ENCODE measurements around the gene DRAM1. TPM values are rescaled to one million over a fixed set of nuclear protein-coding genes. Genes with fewer than 3 reads are reported as not detected.

Gene DRAM1
- total RNA-seq, 1 experiment from 2014 or later: 6.5 TPM

DNA sequence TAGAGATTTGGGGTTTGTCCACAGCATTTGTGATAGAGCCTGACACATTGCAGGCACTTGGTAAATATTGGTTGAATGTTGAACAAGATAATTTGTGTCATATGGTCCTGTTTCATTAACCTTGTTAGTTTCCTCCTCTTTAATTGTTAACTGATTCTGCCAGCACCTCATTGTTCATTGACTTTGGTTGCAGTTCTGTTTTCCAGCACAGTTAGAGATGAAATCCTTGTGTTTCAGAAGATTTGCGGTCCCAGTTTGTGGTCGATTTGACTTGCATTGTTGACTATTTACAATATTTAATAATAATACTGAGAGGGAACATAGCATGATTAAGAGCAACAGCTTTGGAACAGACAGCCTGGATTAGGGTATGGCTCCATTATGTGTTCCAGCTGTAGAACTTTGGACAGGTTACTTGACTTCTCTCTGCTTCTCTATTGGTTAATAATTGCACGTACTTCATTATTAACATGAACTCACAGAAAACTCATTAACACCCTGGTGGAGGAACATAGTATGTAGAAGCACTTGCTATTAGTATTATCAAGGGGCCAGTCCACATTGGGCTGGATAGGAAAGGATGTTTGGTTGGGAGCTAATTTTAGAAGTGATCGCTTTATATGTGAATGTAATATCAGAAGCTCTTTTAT lies 8.7 kb downstream of the DRAM1 start:
- no peaks in the 10 kb centered on the region for H3K4me1 ChIP-seq (ENCODE audit: insufficient read depth, low read length)
- no peak overlapping the region for H2BK5ac ChIP-seq (ENCODE audit: insufficient read length, low read length)
- no peaks in the 10 kb centered on the region for H3K9me3 ChIP-seq (ENCODE audit: control insufficient read depth, low read depth, low read length)
- no peak for DNase-seq
- H2BK120ac ChIP-seq (ENCODE audit: low read depth, low read length, poor library complexity, severe bottlenecking): no peak overlapping the region
- H3K27ac ChIP-seq (ENCODE audit: insufficient read length, low read depth, low read length): no peak overlapping the region
- Mint-ChIP-seq H3K9me3 (no peaks in the 10 kb centered on the region), H3K27ac (no peak overlapping the region), H3K4me3 (no peak overlapping the region), H3K36me3 (ENCODE audit: insufficient read depth in 1 of 3, low read depth in 3 of 3) (peaks cover 0 to 6% (median 4%) of the 10 kb centered on the region in 3 experiments; a peak in 2 of 7 replicates), H3K27me3 (ENCODE audit: low read depth) (no peaks in the 10 kb centered on the region), H3K4me1 (peaks cover 3% of the 10 kb centered on the region in 2 experiments; a peak in 1 of 4 replicates)
- H4K5ac ChIP-seq (ENCODE audit: insufficient read length, low read depth, low read length): no peak overlapping the region
- no peaks in the 10 kb centered on the region for H4K20me1 ChIP-seq (ENCODE audit: control insufficient read depth, insufficient read depth, insufficient read length)
- no peak overlapping the region for H3K14ac ChIP-seq (ENCODE audit: insufficient read depth, low read length)
- no peak overlapping the region for H4K8ac ChIP-seq (replicated peaks; ENCODE audit: insufficient read length, low read depth, low read length)
- no peak overlapping the region for H2AFZ ChIP-seq (ENCODE audit: low read length)
- H3K9ac ChIP-seq (ENCODE audit: extremely low read depth, insufficient read length, low read length): no peak overlapping the region
- no peak overlapping the region for H2BK20ac ChIP-seq (ENCODE audit: low read depth, low read length, poor library complexity, severe bottlenecking)
- H3K18ac ChIP-seq (ENCODE audit: insufficient read length, low read depth, low read length): no peak overlapping the region
- WGBS (ENCODE audit: extremely low coverage, insufficient read length, low lambda C conversion rate): no CpG with 5 or more reads among the region's 4 CpGs
- no peaks in the 10 kb centered on the region for H3K23me2 ChIP-seq (ENCODE audit: insufficient read length, low read depth, low read length, poor library complexity, severe bottlenecking)
- no peak overlapping the region for H3T11ph ChIP-seq (ENCODE audit: low read length)
- H3K79me1 ChIP-seq (ENCODE audit: insufficient read depth, low read depth, low read length, poor library complexity, severe bottlenecking): peaks cover 2% of the 10 kb centered on the region
- no peak overlapping the region for H2AK5ac ChIP-seq (ENCODE audit: insufficient read length, low read length)
- no peak overlapping the region for H2BK15ac ChIP-seq (ENCODE audit: low read depth, low read length)
- TF ChIP-seq, protein P1, sequence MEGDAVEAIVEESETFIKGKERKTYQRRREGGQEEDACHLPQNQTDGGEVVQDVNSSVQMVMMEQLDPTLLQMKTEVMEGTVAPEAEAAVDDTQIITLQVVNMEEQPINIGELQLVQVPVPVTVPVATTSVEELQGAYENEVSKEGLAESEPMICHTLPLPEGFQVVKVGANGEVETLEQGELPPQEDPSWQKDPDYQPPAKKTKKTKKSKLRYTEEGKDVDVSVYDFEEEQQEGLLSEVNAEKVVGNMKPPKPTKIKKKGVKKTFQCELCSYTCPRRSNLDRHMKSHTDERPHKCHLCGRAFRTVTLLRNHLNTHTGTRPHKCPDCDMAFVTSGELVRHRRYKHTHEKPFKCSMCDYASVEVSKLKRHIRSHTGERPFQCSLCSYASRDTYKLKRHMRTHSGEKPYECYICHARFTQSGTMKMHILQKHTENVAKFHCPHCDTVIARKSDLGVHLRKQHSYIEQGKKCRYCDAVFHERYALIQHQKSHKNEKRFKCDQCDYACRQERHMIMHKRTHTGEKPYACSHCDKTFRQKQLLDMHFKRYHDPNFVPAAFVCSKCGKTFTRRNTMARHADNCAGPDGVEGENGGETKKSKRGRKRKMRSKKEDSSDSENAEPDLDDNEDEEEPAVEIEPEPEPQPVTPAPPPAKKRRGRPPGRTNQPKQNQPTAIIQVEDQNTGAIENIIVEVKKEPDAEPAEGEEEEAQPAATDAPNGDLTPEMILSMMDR (conservative IDR thresholded peaks at IDR 0.05): no peak
- H3K4ac ChIP-seq (ENCODE audit: low read depth, low read length): no peak overlapping the region
- H3K27me3 ChIP-seq (ENCODE audit: insufficient read depth, low read length): no peaks in the 10 kb centered on the region
- H3K4me2 ChIP-seq (ENCODE audit: insufficient read depth, insufficient read length, low read length): no peak overlapping the region
- H3K56ac ChIP-seq (ENCODE audit: insufficient read length, low read depth, low read length): no peak overlapping the region
- no peak overlapping the region for H4K91ac ChIP-seq (ENCODE audit: insufficient read length, low read depth, low read length)
- H3K79me2 ChIP-seq (ENCODE audit: insufficient read depth, low read length): no peaks in the 10 kb centered on the region
- no peak overlapping the region for H2BK12ac ChIP-seq (ENCODE audit: insufficient read length, low read depth, low read length)
- H3K23ac ChIP-seq (ENCODE audit: insufficient read length, low read depth, low read length): no peak overlapping the region
